GM18526 (cell line): ENCODE data around the gene UNC119.

ENCODE experiments used
- POLR2A ChIP-seq: IDR thresholded peaks from 3 replicates; pipeline ENCODE4 v1.6.1; 2011; ENCODE audit not compliant: insufficient read length; ENCODE audit errors: extremely low read depth

UNC119 gene

DNA sequence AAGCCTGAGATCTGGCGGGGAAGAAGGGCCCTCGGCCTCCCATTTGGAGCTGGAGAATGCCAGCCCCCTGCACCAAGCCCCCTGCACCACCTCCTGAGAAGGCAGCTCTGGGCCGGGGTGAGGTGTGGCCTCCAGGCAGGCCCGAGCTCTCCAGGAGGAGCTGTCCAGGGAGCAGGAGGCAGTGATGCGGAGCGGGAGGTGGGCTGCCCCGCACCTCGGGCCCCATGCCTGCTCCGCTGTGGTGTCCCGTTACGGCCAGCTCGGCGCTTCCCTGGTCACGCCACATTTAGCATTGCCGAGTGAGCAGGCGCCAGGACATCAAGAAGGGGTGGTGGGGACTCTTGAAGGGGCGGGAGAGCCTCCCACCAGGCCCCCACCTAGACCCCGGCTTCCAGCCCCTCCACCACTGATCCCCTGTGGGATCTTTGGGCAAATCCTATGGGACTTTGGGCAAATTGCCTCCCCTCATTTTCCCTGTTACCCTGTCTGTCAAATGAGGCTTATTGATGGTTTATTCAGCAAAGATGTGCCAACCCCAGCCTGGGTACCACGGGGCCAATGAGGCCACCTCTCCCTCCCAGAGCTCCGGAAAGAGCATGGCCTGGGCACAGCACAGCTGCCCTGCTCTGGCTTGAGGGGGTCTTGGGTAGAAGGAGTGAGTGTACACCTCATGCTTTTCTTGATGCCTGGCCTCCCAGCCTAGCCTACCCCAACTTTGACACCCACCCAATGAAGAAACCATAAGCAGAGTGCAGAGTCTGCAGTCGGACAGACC lies 30.9 kb downstream of the UNC119 start:
- no peak for TF ChIP-seq POLR2A

- TF ChIP-seq POLR2A = no peak
These were observed 31.7 kb downstream of the UNC119 start for GRCh38 chr17:28520687-28521086.

DNA sequence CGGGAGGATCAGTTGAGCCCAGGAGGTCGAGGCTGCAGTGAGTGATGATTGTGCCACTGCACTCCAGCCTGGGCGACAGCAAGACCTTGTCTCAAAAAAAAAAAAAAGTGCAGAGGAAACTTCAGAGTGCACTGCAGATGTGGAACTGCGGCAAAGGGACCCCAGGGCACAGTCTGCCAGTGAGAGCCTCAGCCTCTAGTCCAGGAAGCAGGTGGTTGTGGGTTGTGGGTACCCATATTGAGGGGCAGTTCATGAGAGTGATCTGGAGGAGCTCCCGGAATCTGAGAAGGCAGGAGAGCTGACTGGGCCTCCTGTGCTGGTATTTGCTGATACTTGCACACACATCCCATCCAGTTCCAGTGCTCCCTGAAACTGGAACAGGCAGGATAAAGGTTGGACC lies 33.2 kb downstream of the UNC119 start:
- TF ChIP-seq POLR2A = no peak

DNA sequence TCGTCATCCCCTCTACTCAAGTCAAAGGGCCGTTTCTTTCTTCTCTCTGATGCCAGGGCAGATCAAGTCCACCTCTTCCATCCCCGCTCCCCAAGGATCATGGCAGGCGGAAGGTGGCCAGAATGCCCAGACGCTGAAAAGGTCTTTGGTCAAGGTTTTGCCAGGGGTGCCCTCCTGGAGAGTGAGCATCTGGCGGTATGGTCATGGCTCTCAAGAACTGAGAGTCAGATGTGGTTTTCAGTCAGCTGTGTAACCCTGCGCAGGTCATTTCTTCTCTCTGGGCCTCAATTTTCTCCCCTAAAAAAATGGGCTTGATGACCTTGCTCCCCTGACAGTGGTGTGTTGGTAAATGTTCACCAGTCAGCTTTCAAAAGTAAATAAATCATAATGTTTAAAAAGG lies 33.8 kb downstream of the UNC119 start:
- TF ChIP-seq POLR2A = no peak

DNA sequence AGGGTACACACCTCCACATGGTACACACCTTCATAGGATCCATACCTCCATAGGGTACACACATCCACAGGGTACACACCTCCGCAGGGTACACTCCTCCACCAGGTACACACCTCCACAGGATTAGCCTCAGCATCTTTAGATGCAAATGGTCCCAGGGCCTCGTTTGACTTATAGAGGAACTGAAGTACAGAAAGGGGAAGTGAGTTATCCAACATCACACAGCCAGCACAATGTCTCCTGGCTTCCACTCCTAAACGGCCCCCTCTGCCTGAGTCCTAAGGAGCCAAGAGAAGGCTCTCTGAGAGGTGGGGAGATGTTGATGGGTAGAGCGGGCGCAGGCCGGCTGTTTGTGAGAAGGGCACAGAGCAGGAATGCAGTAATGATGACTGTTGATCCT lies 34.3 kb downstream of the UNC119 start:
- TF ChIP-seq POLR2A = no peak

DNA sequence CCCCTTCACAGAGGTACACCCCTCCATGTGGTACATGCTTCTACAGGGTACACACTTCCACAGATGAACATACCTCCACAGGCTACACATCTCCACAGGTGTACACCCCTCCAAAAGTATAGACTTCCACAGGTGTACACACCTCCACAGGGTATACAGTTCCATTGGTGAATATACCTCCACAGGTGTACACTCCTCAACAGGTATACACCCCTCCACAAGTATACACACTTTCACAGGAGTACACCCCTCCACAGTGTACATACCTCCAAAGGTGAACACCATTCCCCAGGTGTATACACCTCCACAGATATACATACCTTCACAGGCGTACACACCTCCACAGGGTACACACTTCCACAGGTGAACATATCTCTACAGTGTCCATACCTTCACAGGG lies 36.9 kb downstream of the UNC119 start:
- TF ChIP-seq POLR2A = no peak

GRCh38 chr17:28514561-28515002 lies 37.8 kb downstream of the UNC119 start:
- no peak for TF ChIP-seq POLR2A

DNA sequence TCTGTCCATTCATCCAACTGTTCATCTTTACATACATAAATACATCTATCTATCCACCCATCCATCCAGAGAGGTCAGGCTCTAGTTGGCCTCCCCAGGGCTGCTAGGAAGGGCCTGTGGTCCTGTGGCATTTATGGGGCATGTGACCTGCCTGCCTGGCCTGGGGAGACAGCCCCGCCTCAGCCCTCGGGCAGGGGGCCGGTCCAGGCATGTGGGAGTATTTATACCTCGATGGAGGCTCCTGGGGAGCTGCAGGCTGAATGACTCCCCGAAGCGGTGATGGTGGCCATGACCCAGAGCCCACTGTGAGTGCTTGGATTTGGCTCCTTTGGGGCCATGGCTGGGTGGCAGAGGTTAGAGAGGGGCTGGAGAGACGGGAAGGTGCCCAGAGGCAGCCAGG lies 38.9 kb downstream of the UNC119 start:
- TF ChIP-seq POLR2A = no peak

DNA sequence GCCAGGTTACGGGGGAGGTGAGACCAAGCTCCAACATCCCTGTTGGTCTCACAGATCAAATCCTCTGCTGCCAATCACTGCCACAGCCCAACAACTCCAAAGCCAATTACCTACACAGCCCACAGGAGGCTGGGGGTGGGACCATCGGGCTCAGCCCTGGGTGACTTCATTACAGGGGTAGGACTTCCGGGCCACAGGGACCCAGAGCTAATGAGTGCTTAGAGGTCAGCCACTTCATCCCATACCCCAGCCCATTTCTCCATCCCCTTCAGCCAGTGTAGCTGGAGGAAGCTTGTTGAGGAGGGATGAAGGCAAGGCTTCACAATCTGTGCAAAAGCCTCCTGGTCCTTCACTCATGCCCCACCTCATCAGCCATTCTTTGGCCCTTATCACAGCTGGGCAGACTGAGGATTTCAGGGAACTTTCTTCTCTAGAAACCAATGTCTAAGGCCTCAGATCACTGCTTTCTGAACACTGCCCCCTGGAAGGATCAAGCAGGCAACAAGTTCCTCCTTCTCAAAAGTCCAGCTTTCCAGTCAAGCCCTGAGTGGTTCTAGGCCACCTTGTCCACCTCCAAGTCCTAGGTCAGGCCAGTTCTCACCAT lies 40.5 kb downstream of the UNC119 start:
- TF ChIP-seq POLR2A = no peak

GRCh38 chr17:28509789-28510188 lies 42.6 kb downstream of the UNC119 start:
- TF ChIP-seq POLR2A = no peak

DNA sequence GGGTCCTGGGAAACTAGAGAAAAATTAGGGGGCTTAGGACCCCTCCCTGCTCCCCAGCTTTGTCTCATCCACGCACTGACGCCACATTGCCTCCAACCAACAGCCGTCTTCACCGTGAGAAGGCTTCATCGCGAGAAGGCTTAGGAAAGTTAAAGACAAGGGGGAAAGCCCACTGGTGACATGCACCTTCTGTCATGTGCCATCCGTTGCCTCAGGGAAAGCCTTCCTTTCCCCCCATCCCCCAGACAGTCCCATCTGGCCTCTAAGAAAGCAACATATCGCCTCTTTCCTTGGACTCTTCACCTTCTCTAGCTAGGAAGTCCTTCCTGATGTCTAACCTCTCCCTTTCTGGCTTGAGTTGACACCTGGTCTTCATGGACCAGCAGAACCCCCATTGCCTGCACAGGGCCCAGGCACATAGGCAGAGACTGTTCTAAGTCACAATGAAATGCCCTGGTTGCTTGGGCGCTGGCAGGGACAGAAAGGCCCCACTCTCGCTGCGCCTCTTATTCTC lies 44.2 kb downstream of the UNC119 start:
- TF ChIP-seq POLR2A = no peak

- no peak for TF ChIP-seq POLR2A
These were observed 44.7 kb downstream of the UNC119 start for GRCh38 chr17:28507567-28508203.

DNA sequence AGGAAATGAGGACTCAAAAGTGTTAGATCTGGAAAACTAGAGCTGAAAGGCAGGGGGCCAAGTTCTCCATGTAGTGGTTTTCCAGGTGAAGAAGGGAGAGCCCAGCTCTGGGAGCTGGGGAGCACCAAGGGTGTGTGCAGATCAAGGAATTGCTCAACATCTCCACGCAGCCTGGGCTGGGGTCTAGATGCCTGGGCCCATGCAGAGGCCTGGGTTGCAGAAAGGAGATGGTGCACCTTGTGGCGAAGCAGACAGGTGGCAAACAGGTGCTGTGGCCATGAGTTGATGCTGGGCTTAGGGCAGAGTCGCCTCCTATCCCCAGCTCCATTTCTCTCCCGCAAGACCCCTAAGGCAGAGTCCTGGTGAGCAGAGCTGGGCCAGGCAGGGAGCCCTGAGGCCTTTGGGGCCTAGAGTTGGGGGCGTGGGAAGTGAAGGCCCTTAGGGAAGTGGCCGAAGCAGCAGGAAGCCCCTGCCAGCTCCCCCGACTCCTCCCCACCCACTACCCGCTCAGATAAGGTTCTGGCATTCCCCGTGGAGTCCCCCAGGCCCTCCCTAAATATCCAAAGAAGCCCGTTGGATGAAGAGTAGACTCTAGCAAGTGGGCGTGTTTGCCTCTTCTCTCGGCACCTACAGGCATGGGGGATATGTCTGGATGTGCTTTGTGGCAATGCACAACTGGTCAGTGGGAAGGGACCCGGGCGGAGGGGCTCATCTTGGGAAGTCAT lies 45.5 kb downstream of the UNC119 start:
- no peak for TF ChIP-seq POLR2A

GRCh38 chr17:28505986-28506665 lies 46.3 kb downstream of the UNC119 start, which contains the start of gene FOXN1:
Gene FOXN1 (plus strand): TSS chr17:28506348. CDS start chr17:28523970, 17,622 bp downstream.
- no peak for TF ChIP-seq POLR2A

DNA sequence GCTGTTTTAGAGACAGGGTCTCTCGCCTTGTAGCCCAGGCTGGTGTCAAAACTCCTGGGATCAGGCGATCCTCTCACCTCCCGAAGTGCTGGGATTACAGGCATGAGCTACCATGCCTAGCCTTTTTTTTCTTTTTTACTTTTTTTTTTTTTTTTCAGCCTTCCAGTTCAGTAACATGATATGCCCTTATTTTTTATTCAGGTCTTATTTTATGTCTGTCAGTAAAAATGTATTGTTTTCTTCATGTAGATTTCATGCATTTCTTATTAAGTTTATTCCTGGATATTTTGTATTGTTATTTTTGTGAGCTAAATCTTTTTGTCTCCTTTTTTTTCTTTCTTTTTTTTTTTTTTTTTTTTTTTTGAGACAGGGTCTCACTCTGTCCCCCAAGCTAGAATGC lies 49.0 kb downstream of the UNC119 start:
- no peak for TF ChIP-seq POLR2A
